Activated CD4-positive, alpha-beta T cell treated with anti-CD3 and anti-CD28 coated beads for 4 hours (primary cell): ENCODE measurements around the gene ADGRD1.
"Not testable (repeated sequence)": the region's sequence is repeated elsewhere in the genome, so short reads cannot be mapped to it uniquely, and the experiment has no call there.

Experiments
- DNase-seq, 2 donors: peaks; one replicate each; pipeline ENCODE4 v3.0.0-alpha.2; 2020

ADGRD1 gene

DNA sequence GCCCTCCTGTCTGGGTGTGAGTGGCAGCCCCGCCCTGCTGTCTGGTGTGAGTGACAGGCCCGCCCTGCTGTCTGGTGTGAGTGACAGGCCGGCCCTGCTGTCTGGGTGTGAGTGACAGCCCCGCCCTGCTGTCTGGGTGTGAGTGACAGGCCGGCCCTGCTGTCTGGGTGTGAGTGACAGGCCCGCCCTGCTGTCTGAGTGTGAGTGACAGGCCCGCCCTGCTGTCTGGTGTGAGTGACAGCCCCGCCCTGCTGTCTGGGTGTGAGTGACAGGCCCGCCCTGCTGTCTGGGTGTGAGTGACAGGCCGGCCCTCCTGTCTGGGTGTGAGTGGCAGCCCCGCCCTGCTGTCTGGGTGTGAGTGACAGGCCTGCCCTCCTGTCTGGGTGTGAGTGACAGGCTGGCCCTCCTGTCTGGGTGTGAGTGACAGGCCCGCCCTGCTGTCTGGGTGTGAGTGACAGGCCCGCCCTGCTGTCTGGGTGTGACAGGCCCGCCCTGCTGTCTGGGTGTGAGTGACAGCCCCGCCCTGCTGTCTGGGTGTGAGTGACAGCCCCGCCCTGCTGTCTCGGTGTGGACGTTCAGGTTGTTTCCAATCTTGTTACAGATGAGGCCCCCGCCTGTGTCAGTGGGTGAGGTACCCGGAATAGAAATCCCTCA is 175.4 kb downstream of the ADGRD1 start:
- DNase-seq: not testable (repeated sequence)

DNA sequence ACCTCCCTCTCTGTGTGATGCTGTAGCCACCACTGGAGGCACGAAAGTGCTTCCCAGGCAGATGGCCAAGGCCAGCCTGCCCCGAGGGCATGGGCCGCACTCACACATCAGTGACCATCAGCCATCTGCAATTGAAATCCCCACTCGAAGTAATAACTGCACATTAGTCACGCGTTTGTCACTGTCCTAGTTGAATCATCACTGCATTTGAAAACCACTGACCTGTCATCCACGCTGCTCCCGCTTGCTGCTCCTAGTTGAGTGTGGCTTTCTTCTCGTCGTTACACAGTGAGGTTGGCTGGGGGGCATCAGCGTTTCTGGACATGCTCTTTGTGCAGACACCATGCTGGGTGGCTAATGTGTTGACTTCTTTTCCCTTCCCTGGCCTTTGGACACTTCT is 176.1 kb downstream of the ADGRD1 start:
- no peak for DNase-seq

DNA sequence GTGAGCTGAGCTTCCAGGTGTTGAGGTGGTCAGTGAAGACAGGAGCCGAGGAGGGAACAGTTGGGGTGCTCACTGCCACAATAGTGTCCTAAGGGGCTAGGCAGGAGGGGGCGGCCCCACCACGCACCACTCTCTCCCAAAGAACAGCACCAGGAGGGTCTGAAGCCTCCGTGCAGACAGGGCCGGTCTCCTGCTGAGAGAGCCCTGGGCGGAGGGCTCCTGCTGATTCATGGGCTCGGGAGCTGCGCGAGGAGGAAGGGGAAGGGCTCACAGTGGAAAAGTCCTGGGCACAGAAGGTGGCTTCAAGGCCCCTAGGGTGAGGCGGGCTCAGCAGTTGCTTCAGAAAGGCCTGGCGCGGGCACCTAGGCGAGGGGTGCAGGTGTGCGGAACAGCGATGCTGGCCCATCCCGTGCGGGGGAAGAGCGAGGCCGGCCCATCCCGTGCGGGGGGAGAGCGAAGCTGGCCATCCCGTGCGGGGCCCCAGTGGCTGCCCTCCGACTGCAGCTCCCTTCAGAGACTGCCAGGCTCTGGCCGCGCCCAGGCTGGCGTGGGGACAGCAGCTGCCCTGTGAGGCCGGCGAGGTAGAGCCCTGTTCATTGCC is 176.7 kb downstream of the ADGRD1 start:
- no peak for DNase-seq

DNA sequence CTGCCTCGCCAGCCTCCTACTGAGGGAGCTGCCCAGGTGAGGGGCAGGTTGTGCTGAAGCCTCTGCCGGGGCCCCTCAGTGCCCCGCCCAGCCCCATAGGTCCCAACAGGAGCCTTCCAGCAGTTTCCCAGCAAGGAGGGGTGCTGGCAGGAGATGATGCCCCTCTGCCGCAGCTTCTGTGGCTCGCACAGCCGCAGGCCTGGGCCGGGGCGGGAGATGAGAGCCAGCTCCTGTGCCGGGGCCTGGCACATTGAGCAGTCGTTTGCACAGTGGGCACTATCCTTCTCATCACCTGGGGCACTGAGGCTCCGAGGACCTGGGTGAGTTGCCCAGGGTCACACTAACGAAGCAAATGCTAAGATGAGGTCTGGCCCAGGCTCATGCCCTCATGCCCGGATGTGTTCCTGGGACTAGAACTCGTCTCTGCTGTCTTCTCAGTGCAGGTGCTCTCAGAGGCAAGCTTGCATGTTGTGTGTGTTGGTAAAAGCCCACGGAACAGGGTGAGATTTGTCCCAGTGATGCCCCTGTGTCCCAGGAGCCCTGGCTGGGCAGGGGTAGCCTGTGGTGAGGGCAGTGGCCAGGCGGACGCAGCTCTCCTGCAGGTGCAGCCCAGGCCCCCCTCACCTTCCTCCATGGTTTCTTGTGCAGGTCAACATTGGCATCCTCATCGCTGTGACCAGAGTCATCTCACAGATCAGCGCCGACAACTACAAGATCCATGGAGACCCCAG is 177.5 kb downstream of the ADGRD1 start:
- DNase-seq: no peak

DNA sequence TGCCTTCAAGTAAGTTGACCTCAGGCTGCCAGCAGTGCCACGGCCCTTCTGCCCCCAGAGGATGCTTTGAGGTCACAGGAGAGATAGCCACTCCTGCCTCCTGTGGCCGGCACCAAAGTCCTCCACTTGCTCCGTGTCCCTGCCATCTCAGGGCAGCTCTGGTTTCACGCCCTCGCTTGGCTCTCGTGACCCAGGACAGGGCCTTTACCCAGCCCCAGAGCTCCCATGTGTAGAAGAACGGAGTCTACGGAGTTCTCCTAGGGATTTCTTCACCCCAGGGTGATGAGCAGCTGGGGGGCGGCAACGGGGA is 178.1 kb downstream of the ADGRD1 start:
- DNase-seq: no peak

DNA sequence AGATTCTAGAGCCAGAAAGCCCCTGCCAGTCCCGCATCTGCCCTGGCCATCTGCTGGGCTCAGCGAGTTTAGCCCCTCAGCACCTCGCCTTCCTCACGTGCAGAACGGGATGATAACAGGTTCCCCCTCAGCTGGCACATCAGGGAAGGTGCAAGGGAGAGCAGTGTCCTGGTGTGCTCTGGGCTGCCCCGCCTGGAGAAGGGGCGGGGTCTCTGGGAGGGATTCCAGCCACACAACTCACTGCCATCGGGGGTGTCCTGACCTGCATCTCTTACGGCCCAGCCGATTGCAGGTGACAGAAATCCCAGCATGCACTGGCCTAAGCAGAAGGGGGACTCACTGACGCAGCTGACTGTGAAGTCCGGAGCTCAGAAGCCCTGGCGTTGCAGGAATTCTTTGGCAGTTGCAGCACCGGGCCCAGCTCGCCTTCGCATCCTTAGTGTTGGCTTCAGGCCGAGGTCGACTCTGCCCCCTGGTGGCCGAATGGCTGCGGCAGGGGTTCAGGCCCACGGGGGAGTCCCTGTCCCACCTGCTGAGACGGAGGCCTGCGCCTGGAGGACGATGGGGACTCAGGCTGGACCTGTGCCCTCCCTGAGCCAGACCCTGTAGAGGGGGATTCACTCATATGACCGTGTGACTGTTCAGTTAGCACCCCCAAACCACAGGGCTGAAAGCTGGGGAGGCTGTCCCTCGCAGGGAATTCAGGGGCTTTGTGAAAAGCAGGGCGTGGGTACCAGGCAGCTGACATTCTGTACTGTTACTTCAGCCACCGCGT is 178.6 kb downstream of the ADGRD1 start:
- DNase-seq: peak; percentile 60 to 76

DNA sequence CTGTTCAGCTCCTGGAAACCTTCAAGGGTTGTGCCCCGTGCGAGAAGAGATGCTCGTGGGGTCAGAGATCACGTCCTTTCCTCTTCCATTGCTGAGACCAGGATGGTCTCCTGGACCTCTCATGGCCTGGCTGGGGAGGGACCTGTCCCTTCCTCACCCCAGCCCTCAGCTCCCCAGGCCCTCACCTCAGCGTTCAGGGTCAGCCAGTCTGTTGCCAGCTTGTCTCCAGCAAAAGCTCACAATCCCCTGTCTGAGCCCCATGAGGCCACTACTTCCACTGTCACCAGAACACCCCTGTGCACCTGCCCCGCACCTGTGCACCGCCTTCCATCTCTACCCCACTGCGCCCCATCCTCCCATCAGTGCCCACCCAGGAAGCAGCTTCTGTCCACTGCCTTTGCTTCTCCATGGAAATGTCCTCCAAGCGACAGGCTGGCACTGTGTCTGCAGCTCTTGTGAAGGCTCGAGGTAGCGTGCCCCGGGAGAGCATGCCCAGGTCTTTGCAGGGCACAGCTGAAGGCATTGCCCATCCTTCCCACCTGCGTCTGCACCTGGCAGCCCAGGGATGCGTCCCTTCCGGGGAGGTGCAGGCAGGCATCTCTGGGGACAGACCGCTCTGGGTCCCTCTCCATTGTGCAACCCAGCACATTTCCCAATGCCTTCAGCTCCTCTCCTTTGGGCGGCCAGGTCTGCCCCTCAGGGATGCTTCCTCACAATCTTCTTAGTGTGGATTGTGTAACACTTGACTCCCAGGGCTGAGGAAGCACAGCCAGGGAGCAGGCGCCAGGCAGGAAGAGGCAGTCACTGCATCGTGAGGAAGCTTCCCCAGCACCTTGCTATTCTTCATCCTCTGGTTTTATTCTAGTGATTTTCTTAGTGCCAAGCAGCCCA is 179.6 kb downstream of the ADGRD1 start:
- no peak for DNase-seq

DNA sequence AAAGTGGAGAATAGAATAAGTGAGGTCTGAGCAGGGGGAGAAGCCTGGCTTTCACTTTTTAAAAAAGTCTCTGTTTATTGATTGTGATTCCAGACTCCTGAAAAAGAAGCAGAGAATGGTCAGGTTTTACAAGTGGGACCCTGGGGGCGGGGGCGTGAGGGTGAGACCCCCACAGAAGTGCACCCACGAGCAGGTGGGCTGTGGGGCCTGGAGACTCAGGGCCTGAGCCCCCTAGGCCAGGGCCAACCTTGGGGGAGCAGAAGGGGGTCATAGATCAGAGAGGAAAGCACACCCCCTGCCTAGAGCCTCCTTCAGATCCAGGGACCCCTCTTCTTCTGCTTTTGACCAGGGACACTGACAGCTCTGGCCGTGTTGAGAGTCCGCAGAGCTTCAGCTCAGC is 180.3 kb downstream of the ADGRD1 start:
- DNase-seq: no peak

DNA sequence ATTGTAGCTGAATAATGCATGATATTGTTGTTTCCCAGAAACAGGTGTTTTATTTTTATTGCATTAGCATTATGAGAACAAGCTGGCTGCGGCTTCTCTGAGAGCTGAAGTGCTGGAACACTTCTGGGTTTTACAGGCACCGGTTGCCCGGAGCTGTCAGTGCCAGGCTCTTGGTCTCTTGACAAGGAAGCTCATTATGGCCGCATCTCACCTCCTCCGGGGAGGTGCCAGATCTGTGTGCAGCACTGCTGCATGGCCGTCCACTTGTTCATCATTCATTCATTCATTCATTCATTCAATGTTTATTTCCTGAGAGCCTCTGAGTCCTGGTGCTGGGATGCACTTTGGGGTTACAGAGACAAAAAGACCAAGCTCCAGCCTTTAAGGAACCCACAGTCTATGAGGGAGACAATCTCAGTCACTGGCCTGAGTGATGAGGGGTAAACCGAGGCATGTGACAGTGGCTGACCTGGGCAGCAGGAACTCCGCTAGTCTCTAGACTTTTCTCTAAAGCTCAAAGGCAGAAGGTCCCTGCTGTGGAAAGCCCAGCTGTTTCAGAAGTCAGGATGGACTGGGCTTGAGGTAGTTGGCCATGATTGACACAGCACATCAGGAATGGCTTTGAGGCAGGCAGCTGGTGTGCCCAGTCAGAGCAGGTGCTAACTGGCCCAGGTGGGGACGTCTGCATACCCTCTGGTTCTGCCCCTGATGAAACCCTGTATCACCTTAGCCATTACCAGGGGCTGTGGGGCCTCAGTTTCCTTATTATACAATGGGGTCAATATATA is 181.0 kb downstream of the ADGRD1 start:
- DNase-seq: no peak

DNA sequence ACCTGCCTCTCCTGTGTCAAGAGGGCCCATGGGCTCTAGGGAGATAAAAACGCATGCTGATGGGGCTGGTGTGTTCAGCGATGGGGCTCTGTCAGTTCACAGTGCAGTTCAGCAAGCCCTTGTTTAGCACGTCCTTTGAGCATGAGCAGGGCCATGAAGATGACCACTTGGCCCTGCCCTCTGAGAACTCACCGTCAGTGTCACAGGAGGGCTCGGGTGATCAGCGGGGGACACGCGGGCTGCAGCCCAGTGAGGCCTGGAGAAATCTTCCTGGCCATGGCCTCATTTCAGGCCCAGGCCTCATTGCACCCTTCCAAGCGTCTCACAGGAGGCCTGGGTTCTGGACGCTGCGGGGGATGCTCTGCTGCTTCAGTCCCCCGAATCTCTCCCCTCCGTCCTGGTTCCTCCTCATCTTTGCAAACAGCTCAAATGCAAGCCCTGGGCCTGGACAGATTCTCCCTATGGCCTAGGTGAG is 181.6 kb downstream of the ADGRD1 start:
- no peak for DNase-seq

DNA sequence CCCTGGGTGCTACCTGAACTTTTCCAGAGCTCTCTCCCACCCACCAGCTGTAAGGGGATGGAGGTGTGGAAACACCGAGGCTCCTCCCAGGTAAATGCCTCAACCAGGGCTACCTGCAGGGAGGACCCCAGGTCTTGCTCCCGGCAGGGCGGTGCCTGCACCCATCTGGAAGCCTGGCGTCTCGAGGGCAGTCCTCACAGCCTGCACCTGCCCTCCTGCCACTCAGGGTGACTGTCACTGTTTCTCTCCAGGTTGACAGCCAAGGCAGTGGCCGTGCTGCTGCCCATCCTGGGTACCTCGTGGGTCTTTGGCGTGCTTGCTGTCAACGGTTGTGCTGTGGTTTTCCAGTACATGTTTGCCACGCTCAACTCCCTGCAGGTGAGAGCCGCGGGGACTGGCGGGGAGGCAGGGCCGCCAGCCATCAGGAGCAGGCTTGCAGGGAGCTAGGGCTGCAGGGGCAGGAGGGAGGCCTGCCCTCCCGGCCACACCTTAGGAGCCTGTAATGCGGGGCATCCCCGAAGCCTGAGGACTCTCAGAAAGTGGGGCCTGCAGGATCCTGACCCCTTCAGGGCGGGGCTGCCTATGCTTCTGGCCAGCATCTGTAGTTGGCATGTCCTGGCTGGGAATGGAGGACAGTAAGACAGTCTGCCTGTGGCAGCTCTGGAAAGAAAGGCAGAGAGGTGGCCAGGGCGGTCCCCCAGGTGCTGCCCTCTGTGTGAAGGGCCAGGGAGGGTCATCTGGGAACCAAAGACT is 182.3 kb downstream of the ADGRD1 start:
- DNase-seq: no peak

DNA sequence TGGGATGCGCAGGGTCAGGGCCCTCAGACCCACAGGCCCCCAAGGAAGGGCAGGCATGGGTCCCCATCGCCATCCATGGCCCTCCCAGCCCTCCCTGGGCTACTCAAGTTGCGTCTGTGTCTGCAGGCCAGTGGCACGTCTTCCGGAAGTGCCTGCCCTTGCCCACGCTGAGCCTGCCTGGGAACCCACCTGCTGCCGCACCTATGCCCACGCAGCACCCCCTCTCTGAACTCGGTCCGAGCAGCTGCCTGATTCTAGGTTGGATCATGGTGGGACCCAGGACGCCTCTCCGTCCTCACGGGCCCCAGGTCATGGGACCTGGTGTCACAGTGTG is 182.8 kb downstream of the ADGRD1 start:
- no peak for DNase-seq

DNA sequence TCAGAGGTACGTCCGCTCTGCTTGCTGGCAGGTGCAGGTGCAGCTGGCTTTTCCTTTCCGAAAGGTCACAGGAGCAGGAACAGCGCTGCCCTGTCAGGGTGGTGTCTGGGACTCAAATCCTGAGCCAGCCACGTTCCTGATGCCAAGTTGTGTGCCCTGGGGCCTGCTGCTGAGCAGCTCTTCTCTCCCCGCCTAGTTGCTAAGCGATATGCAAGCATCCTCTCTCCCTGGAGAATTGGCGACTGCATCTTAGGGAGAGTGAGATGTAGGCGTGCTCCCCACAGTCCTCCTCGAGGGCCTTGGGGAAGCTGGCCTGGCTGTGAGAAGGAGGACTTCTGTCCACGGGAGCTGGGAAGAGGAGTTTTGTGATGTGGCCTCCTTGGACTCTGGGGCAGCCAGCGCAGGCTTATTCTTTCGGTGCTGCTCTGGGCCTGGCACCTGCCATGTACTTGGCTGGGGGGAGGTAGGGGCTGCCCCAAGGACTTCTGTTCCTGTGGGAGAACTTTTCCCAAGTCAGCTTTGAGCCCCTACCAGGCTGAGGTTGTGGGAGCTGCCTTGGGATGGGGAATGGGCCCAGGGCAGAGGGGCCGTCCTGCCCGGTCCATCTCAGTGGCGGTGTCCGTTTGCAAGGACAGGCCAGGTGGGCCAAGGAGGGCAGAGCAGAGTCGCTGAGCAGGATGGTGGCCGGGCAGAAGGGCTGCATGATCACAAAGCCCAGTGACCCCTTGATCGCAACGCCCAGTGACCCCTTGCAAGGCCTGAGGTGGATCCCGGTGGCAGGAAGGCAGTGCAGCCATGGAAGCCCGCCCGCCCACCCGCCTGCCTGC is 183.5 kb downstream of the ADGRD1 start:
- DNase-seq: no peak

DNA sequence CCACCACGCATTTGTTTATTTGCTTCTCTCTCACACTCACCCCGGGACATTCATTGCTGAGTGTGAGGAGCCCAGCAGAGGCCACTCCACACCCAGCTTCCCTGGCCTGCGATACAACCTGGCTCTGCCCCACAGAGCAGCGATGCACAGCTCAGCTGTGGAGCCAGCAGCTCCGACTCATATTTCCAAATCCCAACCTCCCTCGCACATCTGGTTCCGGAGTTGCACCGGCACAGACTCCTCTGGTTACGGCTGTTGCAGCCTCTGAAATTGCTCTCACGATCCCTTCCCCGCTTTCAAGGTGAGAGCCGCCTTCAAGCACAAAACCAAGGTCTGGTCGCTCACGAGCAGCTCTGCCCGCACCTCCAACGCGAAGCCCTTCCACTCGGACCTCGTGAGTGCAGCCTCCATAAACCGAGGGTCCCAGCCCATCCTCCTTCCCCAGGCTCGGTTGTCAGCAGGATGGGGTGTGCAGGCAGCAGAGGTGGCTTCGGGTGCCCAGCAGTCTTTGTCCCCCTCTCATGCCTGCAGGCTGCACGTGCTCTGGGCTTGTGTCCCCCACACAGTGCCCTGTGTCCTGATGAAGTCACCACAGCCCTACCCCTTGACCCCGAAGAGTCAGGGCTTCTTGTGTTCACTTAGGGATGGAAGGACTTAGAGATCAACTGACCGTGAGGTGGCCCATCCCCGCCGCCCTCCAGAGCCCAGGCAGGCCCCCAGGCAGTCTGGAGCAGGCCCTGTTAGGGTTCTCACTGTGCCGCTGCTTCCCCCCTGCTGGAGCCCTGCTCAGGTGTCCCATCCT is 184.3 kb downstream of the ADGRD1 start:
- no peak for DNase-seq

DNA sequence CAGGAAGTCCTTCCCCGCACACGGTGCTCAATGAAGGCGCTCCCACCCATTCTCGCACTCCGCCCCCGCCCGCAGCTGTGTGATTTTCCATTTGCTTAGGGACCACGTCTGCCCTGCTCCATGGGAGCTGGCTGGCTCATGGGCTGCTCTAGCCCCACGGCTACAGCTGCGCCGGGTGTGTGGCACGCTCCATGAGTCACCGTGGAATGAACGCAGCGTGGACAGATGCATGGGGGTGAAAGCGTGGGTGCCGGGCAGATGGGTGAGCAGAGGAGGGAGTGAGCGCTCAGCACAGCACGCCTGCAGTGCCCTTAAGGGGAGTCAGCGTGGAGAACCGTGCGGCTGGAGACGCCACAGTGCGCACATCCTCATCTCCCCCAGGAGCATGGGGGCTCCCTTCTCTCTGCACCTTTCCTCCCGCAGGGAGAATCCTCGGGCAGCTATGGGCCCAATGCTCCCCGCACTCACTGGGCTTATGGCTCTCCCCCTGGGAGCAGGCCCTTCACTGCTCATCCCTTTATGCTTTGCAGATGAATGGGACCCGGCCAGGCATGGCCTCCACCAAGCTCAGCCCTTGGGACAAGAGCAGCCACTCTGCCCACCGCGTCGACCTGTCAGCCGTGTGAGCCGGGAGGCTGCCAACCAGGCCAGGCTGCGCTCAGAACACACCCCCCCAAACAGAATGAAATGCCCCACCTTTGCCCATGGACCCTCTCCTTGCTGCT is 185.1 kb downstream of the ADGRD1 start:
- DNase-seq: no peak

DNA sequence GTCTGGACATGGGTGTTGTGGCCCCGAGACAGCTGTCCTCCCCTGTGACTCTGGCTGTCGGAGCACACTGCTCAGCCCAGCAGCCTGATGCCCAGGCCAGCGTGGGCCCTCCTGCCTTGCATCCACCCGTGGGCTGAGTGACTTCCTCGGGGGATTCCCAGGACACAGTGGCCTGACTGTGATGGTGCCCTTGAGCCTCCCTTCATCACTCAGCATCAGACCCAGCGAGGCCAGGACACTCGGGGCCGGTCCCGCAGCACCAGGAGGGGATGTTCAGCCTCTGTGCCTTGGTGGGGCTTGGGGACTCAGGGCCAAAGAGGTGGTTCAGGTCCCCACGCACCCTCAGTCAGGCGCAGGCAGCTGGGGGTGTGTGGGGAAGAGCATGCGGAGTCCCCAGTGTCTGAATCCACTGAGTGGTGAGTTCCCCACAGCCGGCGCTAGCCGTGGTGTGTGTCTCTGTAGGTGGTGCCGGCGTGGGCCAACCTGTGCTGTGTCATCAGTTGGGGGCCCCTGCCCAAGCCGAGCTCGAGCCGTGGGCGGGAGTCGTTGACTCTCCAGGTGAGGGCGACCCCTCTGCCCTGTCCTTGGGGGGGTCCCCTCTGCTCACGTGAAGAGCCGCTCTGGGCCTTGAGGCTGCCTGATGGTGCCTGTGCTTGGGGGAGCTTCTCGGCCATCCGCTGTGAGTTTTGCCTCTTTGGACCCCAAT is 185.8 kb downstream of the ADGRD1 start:
- DNase-seq: no peak

DNA sequence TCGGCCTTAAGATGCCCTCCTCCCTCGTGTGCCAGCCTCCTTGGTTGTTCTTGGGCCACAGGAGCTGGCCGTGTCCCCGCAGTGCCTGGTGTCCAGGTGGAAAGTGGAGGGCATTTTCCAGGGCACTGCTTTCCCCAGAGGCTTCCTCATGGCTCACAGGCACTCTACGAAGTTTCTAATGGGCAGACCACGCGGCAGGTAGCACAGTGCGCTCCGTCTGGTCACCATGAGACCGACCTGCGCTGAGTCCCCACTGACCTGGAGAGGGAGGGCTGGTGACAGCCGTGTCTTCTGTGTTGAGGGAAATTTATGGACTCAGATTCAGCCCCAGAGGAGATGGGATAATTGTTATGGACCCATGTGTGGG is 186.3 kb downstream of the ADGRD1 start:
- no peak for DNase-seq

DNA sequence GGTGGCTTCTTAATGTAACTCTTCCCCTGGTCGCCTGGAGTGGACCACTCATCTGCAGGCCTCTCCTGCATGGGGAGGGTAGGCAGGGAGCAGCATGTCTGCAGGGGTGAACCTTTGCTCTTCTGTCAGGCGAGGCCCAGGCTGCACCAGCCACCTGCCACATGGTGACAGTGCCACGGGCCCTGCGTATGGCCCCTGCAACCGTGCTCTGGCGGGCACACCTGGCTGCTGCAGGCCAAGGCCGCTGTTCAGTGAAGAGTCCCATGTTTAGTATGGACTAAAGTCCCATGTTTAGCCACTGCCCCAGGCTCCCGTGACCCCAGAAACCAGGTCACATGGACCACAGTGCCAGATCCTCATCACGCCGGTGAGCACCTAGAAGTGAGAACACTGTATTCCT is 187.0 kb downstream of the ADGRD1 start:
- no peak for DNase-seq
